IPS DF 6.9 (cell line): ENCODE measurements around the gene NEDD1.

ENCODE experiments used
- DNase-seq: peaks from one replicate; pipeline ENCODE4 v3.0.0-alpha.2; 2013; ENCODE audit warnings: low read depth, low spot score
- H3K27ac ChIP-seq: one replicate; pipeline ENCODE4 v1.5.1; 2013; ENCODE audit warnings: low read length, control low read depth
- H3K27me3 ChIP-seq: 2 replicates; pipeline ENCODE4 v1.6.1; 2013; ENCODE audit warnings: mild to moderate bottlenecking, low read length; ENCODE audit not compliant: control insufficient read depth, insufficient read depth
- H3K36me3 ChIP-seq: 2 replicates; pipeline ENCODE4 v1.6.1; 2013; ENCODE audit warnings: low read length; ENCODE audit not compliant: control insufficient read depth, insufficient read depth
- H3K4me1 ChIP-seq: 2 replicates; pipeline ENCODE4 v1.6.1; 2013; ENCODE audit warnings: low read length; ENCODE audit not compliant: control insufficient read depth, insufficient read depth
- H3K4me3 ChIP-seq: 2 replicates; pipeline ENCODE4 v1.5.1; 2013; ENCODE audit warnings: mild to moderate bottlenecking, low read length
- H3K9me3 ChIP-seq: 2 replicates; pipeline ENCODE4 v1.6.1; 2013; ENCODE audit warnings: low read length, inconsistent platforms; ENCODE audit not compliant: control insufficient read depth, insufficient read depth
- WGBS: extraction: QIAGEN DNeasy Blood & Tissue Kit; methylation state at CpG from one replicate; pipeline ENCODE4 v1.1.7; 2013; ENCODE audit warnings: mixed read lengths, missing lambda C conversion rate; ENCODE audit not compliant: insufficient read length, insufficient coverage; 5-methylcytosine and 5-hydroxymethylcytosine counted together

Gene NEDD1

DNA sequence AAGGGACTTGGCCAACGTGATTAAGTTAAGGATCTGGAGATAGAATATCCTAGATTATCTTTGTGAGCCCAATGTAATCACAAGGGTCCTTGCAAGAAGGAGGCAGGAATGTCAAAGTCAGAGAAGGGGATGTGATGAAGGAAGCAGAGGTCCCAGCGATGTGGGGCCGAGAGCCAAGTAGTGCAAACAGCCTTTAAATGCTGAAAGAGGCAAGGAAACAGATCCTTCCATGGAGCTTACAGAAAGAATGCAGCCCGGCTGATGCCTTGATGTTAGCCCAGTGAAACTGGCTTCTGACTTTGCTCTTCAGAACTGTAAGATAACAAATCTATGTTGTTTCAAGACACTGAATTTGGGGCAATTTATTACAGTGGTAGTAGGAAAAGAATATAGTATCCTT lies 74.9 kb downstream of the NEDD1 start:
- Histone ChIP-seq H3K4me1 (no peaks in the 10 kb centered on the region), H3K4me3 (no peak overlapping the region), H3K27me3 (no peaks in the 10 kb centered on the region), H3K36me3 (no peaks in the 10 kb centered on the region), H3K9me3 (no peaks in the 10 kb centered on the region), H3K27ac (no peak overlapping the region)
- no CpG with 5 or more reads among the region's 4 CpGs for WGBS
- DNase-seq: no peak

DNA sequence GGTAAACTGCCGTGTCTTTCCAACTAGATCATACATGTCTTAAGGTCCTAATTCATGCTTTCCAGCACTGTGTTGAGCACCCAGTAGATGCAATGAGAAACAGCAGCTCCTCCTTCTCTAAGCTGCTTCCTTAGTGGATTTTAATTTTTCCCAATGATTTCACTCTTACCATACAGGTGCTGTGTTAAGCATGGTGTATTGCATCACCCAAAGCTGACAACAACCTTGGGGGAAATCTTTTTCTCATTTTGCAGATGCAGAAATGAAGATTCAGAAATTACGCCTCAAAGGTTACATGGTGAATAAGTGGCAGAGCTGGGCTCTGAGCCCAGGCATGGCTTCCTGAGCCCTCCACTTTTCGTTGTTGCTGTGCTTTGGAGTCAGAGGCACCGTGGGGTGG lies 75.6 kb downstream of the NEDD1 start:
- no peak for DNase-seq
- WGBS: no CpG with 5 or more reads among the region's 4 CpGs
- H3K4me1 ChIP-seq: no peaks in the 10 kb centered on the region
- no peaks in the 10 kb centered on the region for H3K36me3 ChIP-seq
- no peak overlapping the region for H3K27ac ChIP-seq
- no peak overlapping the region for H3K4me3 ChIP-seq
- no peaks in the 10 kb centered on the region for H3K9me3 ChIP-seq
- H3K27me3 ChIP-seq: no peaks in the 10 kb centered on the region

DNA sequence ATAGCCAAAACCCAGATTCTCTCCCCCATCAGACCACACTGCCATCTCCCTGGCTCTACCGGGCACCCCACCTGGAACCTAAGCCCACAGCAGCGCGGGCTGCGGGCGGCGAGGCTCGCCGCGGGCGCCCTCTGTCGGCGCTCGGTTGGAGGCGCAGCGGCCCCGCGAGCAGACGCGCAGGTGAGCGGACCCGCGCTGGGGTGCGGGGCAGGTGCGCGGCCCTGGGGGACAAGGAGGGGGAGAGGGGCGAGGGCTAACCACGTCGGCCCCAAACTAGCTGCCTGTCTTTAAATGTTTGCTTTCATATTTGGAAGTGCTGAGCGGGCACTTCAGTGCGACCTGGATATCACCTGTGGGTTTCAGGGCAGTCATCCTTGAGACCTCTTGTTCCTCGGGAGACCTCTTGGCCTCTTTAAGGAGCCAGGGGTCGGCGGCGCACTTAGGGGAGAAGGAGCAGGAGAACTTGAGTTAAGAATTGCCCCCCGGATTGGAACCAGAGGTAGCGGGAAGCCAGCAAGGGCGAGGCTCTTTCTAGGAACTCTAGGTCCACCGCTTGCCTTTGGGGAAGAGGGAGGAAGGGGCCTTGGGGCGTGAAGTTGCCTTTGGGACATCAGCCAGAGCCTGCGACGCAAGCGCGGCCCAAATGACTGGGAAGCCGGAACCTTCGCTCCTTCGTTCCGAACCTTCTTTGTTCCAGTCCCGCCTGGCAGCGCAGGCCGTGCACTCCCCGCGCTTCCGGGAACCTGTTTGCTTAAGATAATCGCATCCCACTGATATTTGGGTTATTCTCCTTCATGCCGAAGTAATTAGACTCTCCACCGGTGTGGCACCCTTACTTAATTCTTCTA lies 78.7 kb downstream of the NEDD1 start:
- H3K27me3 ChIP-seq: no peaks in the 10 kb centered on the region
- WGBS: no CpG with 5 or more reads among the region's 56 CpGs
- no peak overlapping the region for H3K27ac ChIP-seq
- H3K4me1 ChIP-seq: peaks cover 1% of the 10 kb centered on the region; the same call in 1 of the 2 replicates
- H3K4me3 ChIP-seq: peak overlapping the region; percentile 41; the same call in 1 of the 2 replicates
- H3K9me3 ChIP-seq: no peaks in the 10 kb centered on the region
- H3K36me3 ChIP-seq: no peaks in the 10 kb centered on the region
- peak; percentile 29 for DNase-seq

DNA sequence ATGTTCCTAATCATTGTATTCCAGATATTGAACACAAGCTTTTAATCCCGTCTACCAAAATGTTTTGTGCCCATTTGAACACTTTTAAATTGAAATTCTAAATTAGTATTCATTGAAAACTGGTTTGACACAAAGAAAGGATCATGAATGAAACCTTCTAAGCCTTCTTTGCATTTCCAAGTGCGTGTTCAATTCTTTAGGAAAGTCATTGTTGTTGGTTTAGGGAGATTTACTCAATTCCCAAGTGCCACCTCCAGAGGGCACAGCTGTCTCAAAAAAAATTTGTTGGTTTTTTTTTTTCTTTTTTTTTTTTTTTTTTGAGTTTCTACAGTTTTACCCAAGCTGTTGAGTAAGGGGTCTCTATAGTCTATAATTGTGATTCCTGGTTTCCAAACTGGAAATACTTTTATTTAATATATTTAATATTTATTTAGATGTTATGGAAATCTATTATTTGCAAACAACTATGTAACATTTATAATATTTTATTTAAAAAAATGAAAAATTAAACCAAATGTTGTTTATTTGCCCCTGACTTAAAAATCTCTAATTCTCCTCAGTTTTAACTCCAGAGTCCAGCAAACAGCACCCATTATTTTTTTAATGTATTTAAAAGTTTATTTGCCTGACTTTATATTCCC lies 79.9 kb downstream of the NEDD1 start:
- H3K36me3 ChIP-seq: no peaks in the 10 kb centered on the region
- peak; percentile 16 for DNase-seq
- H3K4me1 ChIP-seq: peaks cover 2% of the 10 kb centered on the region; the same call in 1 of the 2 replicates
- H3K4me3 ChIP-seq: no peak overlapping the region
- no peak overlapping the region for H3K27ac ChIP-seq
- no peaks in the 10 kb centered on the region for H3K9me3 ChIP-seq
- no CpG with 5 or more reads among the region's 2 CpGs for WGBS
- H3K27me3 ChIP-seq: no peaks in the 10 kb centered on the region

GRCh38 chr12:96988919-96989318 lies 81.9 kb downstream of the NEDD1 start:
- H3K4me1 ChIP-seq: peaks cover 2% of the 10 kb centered on the region; the same call in 1 of the 2 replicates
- WGBS: no CpG with 5 or more reads among the region's 3 CpGs
- H3K4me3 ChIP-seq: no peak overlapping the region
- no peaks in the 10 kb centered on the region for H3K9me3 ChIP-seq
- H3K27me3 ChIP-seq: no peaks in the 10 kb centered on the region
- H3K36me3 ChIP-seq: no peaks in the 10 kb centered on the region
- no peak for DNase-seq
- H3K27ac ChIP-seq: no peak overlapping the region

DNA sequence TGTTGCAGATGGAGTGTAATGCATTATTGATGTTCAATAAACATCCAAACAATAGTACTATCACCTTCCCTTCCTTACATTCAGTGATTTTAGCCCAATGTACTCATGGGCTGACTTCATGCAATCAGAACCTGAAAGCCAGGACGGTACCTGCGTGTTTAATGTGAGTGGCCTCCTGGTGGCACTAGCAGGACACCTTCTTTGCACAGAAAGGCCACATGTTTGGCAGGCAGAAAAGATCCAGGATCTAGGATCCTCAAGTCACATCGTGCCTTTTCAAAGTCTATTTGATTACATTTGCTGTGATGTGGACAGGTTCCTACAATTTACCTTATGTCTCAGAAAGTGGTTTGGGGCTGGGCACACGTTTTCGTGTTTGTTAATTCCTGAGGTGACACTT lies 82.9 kb downstream of the NEDD1 start:
- DNase-seq: peak; percentile 67
- H3K9me3 ChIP-seq: no peaks in the 10 kb centered on the region
- no peak overlapping the region for H3K4me3 ChIP-seq
- peaks cover 2% of the 10 kb centered on the region; the same call in 1 of the 2 replicates for H3K4me1 ChIP-seq
- no peaks in the 10 kb centered on the region for H3K36me3 ChIP-seq
- WGBS: no CpG with 5 or more reads among the region's 5 CpGs
- H3K27ac ChIP-seq: no peak overlapping the region
- H3K27me3 ChIP-seq: no peaks in the 10 kb centered on the region

DNA sequence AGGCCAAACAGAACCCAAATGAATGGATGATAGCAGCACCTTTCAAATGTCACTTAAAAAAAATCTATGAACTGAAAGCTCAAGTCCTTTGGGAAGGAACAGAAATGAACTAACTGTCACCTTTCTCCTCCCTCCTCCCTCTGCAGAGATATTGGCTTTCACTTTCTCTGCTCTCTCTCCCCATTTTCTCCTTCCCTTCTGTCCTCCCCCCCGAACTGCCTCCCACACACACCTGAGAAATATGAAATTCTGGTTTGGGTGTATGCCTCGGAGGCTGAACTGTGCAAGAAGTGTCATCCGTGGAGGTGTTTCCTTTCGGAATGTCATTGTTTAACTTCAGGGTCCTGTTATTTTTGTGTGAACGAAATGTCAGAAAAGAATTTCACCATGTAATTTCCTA lies 87.8 kb downstream of the NEDD1 start:
- no CpG with 5 or more reads among the region's 5 CpGs for WGBS
- Histone ChIP-seq H3K36me3 (no peaks in the 10 kb centered on the region), H3K9me3 (no peaks in the 10 kb centered on the region), H3K27ac (no peak overlapping the region), H3K27me3 (no peaks in the 10 kb centered on the region), H3K4me1 (peaks cover 2% of the 10 kb centered on the region; the same call in 1 of the 2 replicates), H3K4me3 (no peak overlapping the region)
- DNase-seq: no peak

GRCh38 chr12:96995861-96996260 lies 88.8 kb downstream of the NEDD1 start:
- Histone ChIP-seq H3K4me3 (no peak overlapping the region), H3K4me1 (no peaks in the 10 kb centered on the region), H3K27ac (no peak overlapping the region), H3K36me3 (no peaks in the 10 kb centered on the region), H3K27me3 (no peaks in the 10 kb centered on the region), H3K9me3 (no peaks in the 10 kb centered on the region)
- WGBS: no CpG with 5 or more reads among the region's 6 CpGs
- DNase-seq: no peak

DNA sequence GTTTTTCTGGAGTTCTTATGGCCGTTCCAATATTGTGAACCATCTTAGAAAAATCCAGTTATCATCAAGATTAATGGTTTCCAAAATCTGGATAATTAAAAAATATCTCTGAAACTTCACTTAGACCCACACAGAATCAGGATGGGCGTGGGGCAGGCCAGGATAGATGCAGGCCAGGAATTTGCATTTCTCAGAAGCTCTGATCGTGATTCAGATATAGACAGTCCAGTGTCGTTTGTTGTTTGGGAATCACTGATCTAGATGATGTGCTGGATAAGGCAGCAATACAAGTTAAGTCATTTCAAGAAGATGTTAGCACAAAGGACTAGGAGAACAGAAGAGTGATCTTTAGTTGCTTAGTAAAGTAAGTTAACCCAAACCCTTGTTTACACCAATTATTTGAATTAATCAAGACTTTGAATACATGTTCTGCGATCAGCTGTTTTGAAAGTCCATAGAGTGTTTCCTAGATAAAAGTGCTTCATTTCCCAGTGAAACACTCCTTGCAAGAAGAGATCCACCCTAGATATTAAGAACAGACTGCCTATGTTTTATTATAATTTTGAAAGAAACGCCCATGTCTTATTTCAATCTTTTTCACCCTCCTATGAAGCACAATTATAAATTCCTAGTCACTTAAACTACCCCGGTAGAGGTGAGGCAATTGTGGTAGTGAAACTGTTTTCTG lies 90.9 kb downstream of the NEDD1 start:
- WGBS: no CpG with 5 or more reads among the region's 7 CpGs
- H3K27ac ChIP-seq: no peak overlapping the region

GRCh38 chr12:97003276-97003675 lies 96.2 kb downstream of the NEDD1 start:
- Histone ChIP-seq H3K36me3 (no peaks in the 10 kb centered on the region), H3K27ac (no peak overlapping the region), H3K4me3 (no peak overlapping the region), H3K4me1 (no peaks in the 10 kb centered on the region), H3K27me3 (no peaks in the 10 kb centered on the region), H3K9me3 (no peaks in the 10 kb centered on the region)
- WGBS: no CpG with 5 or more reads among the region's 8 CpGs
- no peak for DNase-seq

More for the DNA sequence above, 90.9 kb downstream of the NEDD1 start:
- Histone ChIP-seq H3K36me3 (no peaks in the 10 kb centered on the region), H3K4me3 (no peak overlapping the region), H3K9me3 (no peaks in the 10 kb centered on the region), H3K27me3 (no peaks in the 10 kb centered on the region), H3K4me1 (no peaks in the 10 kb centered on the region)
- no peak for DNase-seq
